ENCODE results near the gene DNAJB4.
"Not testable (repeated sequence)": the region's sequence is repeated elsewhere in the genome, so short reads cannot be mapped to it uniquely, and the experiment has no call there.

DNAJB4 gene

GRCh38 chr1:78040484-78041089 lies 35.8 kb downstream of the DNAJB4 start:
- no peak for DNase-seq

- no peak for DNase-seq
Measured at GRCh38 chr1:78043436-78043835, 38.7 kb downstream of the DNAJB4 start.

GRCh38 chr1:78044796-78045562 lies 40.2 kb downstream of the DNAJB4 start:
- DNase-seq, result no peak

- DNase-seq, result no peak
Measured at GRCh38 chr1:78045563-78045925, 40.8 kb downstream of the DNAJB4 start.

GRCh38 chr1:78045926-78046778 lies 41.4 kb downstream of the DNAJB4 start, which contains the start of gene GIPC2:
Gene GIPC2, plus strand, starts transcription at chr1:78045966. Its CDS starts 129 bp downstream, at chr1:78046095.
- DNase-seq, result no peak

GRCh38 chr1:78047106-78047505 lies 42.4 kb downstream of the DNAJB4 start:
- no peak for DNase-seq

- DNase-seq, result no peak
Measured at GRCh38 chr1:78047631-78048030, 42.9 kb downstream of the DNAJB4 start.

GRCh38 chr1:78048446-78048845 lies 43.7 kb downstream of the DNAJB4 start:
- DNase-seq, result no peak

- DNase-seq, result no peak
Measured at GRCh38 chr1:78049396-78049795, 44.7 kb downstream of the DNAJB4 start.

GRCh38 chr1:78051005-78051404 lies 46.3 kb downstream of the DNAJB4 start:
- no peak for DNase-seq

GRCh38 chr1:78052685-78053405 lies 48.1 kb downstream of the DNAJB4 start:
- DNase-seq, result no peak

- no peak for DNase-seq
Measured at GRCh38 chr1:78053498-78053897, 48.8 kb downstream of the DNAJB4 start.

- DNase-seq, result no peak
Measured at GRCh38 chr1:78054559-78054958, 49.8 kb downstream of the DNAJB4 start.

- no peak for DNase-seq
Measured at GRCh38 chr1:78054972-78055371, 50.2 kb downstream of the DNAJB4 start.

- DNase-seq, result no peak
Measured at GRCh38 chr1:78055565-78056132, 50.9 kb downstream of the DNAJB4 start.

- DNase-seq, result no peak
Measured at GRCh38 chr1:78058670-78059069, 53.9 kb downstream of the DNAJB4 start.

- DNase-seq, result no peak
Measured at GRCh38 chr1:78060857-78061563, 56.3 kb downstream of the DNAJB4 start.

GRCh38 chr1:78061825-78062523 lies 57.2 kb downstream of the DNAJB4 start:
- no peak for DNase-seq

GRCh38 chr1:78064886-78065285 lies 60.1 kb downstream of the DNAJB4 start:
- not testable (repeated sequence) for DNase-seq
